GM23248 (cell line): ENCODE measurements around the gene GLG1.
"Not testable (repeated sequence)": the region's sequence is repeated elsewhere in the genome, so short reads cannot be mapped to it uniquely, and the experiment has no call there.

Experiments used
- EZH2 ChIP-seq: fragments of 200-600 bp; sonication (generic); IDR thresholded peaks from 2 replicates; pipeline ENCODE4 v1.6.1; 2018; ENCODE audit warnings: antibody characterized with exemption, mild to moderate bottlenecking; ENCODE audit not compliant: insufficient read depth, poor library complexity, severe bottlenecking
- EZH2phosphoT487 ChIP-seq: fragments of 200-600 bp; sonication (generic); IDR thresholded peaks from 2 replicates; pipeline ENCODE4 v1.6.1; 2018; ENCODE audit warnings: antibody characterized with exemption, moderate library complexity, mild to moderate bottlenecking, low read depth; ENCODE audit not compliant: insufficient read depth

GRCh38 chr16:74406600-74407361, 200.1 kb downstream of the GLG1 start:
- TF ChIP-seq EZH2phosphoT487, EZH2: not testable (repeated sequence)
